Stimulated activated effector memory CD8-positive, alpha-beta T cell treated with anti-CD3 and anti-CD28 coated beads, Interleukin-12 subunit alpha, Interleukin-12 subunit beta, amount 100 ng/mL, for 72 hours (primary cell): ENCODE results near the gene NUDT4.

ENCODE experiments used
- ATAC-seq: fragments of 150-1000 bp; cut with Tn5 transposase; 2 replicates; pipeline ENCODE4 v1.10.0; 2021
- DNase-seq, 2 donors: peaks; one replicate each; pipeline ENCODE4 v3.0.0; 2021 to 2022; ENCODE audit warnings: low spot score in 2 of 2
- H3K27ac Mint-ChIP-seq: one replicate; pipeline ENCODE4 v1.8.0; 2022; ENCODE audit warnings: mild to moderate bottlenecking, mixed read lengths
- H3K36me3 Mint-ChIP-seq: one replicate; pipeline ENCODE4 v1.8.0; 2022; ENCODE audit warnings: mild to moderate bottlenecking, mixed read lengths
- H3K4me1 Mint-ChIP-seq: one replicate; pipeline ENCODE4 v1.8.0; 2022; ENCODE audit warnings: mixed read lengths
- H3K4me3 Mint-ChIP-seq: one replicate; pipeline ENCODE4 v1.8.0; 2022; ENCODE audit warnings: mild to moderate bottlenecking, mixed read lengths
- H3K9me3 Mint-ChIP-seq: one replicate; pipeline ENCODE4 v1.8.0; 2022; ENCODE audit warnings: mixed read lengths

NUDT4 gene

DNA sequence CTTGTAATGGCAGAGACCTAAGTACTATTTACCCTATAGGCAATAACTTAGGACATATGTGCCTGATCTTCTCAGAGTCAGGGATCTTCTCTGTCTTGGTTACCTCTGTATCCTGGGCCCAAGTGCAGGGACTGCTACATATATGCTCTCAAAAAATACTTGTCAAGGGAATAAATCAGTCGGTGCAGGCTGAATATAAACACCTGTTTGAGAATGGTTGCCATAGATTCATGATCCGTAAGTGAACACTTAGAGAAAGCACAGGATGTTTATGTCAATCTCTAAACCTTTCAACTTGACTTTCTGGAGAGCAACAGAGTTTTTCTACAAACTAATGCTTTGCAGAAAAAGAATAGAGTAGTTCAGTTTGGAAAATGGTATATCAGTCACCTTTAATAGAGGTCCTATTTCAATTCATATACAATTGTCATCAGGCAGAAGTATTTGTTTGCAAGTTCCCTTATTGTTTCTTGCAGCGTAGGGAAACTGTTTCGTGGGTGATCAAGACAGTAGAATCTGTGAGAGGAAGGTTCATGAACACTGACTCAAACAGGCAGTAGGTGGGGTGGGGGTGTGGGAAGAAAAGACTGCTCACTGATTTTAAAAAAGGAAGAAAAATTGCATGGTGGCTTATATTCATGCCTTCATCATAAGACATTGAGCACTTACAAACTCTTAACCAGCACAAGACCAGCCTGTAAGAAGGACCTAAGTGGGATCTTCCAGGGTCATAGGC lies 70.0 kb downstream of the NUDT4 start:
- Mint-ChIP-seq H3K4me3 (no peak overlapping the region), H3K4me1 (peaks cover 3% of the 10 kb centered on the region), H3K9me3 (no peaks in the 10 kb centered on the region), H3K36me3 (no peaks in the 10 kb centered on the region), H3K27ac (no peak overlapping the region)
- ATAC-seq (no peak), DNase-seq (no peak)

- Mint-ChIP-seq H3K4me1 (no peaks in the 10 kb centered on the region), H3K27ac (no peak overlapping the region), H3K9me3 (no peaks in the 10 kb centered on the region), H3K4me3 (no peak overlapping the region), H3K36me3 (no peaks in the 10 kb centered on the region)
- DNase-seq (no peak), ATAC-seq (no peak)
Measured at GRCh38 chr12:93448796-93449195, 71.1 kb downstream of the NUDT4 start.

DNA sequence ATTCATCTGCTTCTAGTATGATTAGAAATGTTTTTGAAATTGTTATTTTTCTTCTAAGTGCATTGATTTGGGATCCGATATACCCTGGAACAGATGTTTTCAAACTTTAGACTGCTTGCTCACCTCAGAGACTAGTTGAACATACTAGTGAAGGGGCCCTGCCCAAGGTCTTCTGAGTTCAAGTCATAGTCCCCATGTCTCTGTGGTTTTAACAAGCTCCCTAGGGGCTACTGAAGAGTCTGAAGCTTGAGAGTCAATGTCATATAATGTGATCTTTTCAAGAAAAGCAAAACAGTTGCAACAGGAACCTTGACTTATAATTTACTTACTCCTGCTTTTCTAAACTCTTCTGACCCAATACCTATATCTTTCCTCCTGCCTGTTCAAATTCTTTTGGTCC lies 71.6 kb downstream of the NUDT4 start:
- peak; percentile 36 for ATAC-seq
- Mint-ChIP-seq H3K4me1 (no peaks in the 10 kb centered on the region), H3K4me3 (no peak overlapping the region), H3K27ac (no peak overlapping the region), H3K9me3 (no peaks in the 10 kb centered on the region), H3K36me3 (no peaks in the 10 kb centered on the region)
- DNase-seq: no peak

DNA sequence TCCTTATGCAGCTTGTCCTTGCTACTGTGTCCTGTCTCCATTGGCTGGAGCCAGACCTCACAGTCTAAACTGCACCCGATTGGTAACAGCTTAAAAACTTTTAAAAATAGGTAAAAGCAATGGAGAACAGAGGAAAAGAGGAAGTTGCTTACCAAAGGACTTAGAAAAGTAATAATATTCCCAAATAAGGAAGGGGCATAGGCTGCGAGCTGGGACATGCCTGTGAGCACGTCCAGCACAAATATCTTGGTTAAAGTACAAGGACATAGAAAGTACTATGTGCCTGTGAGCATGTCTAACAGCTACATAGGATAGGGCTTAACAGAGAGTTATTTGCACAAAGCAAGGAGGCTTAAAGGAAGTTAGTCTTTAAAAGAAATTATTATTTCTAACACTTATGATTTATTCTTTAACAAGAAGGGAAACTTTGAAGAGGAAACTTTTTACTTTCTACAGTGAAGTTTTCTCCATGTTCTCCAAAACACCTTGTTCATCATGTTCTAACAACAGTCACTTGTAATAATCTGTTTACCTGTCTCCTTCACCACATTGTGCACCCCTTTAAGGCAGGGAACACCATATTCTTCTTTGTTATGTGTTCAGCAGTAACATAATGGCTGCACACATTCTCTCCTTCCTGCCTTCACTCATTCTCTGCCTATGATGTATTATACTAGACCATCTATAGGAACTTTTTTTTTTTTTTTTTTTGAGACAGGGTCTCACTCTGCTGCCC lies 73.9 kb downstream of the NUDT4 start:
- Mint-ChIP-seq H3K4me1 (no peaks in the 10 kb centered on the region), H3K9me3 (no peaks in the 10 kb centered on the region), H3K27ac (no peak overlapping the region), H3K36me3 (no peaks in the 10 kb centered on the region), H3K4me3 (no peak overlapping the region)
- ATAC-seq (no peak), DNase-seq (no peak)

GRCh38 chr12:93453633-93454032 lies 75.9 kb downstream of the NUDT4 start:
- no peaks in the 10 kb centered on the region for H3K4me1 Mint-ChIP-seq
- H3K9me3 Mint-ChIP-seq: no peaks in the 10 kb centered on the region
- no peak overlapping the region for H3K4me3 Mint-ChIP-seq
- H3K27ac Mint-ChIP-seq: no peak overlapping the region
- DNase-seq: no peak
- H3K36me3 Mint-ChIP-seq: no peaks in the 10 kb centered on the region
- ATAC-seq: no peak

DNA sequence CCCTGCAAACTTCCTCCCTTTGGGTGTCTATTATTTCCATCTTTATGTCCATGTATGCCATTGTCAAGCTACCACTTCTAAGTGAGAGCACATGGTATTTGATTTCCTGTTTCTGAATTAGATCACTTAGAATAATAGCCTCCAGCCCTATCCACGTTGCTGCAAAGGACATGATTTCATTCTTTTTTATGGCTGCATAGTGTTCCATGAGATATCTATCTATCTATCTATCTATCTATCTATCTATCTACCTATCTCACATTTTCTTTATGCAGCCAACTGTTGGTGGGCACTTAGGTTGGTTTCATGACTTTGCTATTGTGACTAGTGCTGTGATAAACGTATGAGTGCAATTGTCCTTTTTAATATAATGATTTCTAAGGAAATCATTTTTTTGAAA lies 78.4 kb downstream of the NUDT4 start:
- Mint-ChIP-seq H3K4me1 (no peaks in the 10 kb centered on the region), H3K9me3 (no peaks in the 10 kb centered on the region), H3K4me3 (no peak overlapping the region), H3K36me3 (no peaks in the 10 kb centered on the region), H3K27ac (no peak overlapping the region)
- ATAC-seq: no peak
- no peak for DNase-seq
